Testis (tissue), 2 donors: ENCODE measurements around the gene MACROD2.

ENCODE experiments used
- POLR2A ChIP-seq: fragments of 450-650 bp; IDR thresholded peaks from one replicate; pipeline ENCODE4 v1.6.1; 2017; ENCODE audit warnings: antibody characterized with exemption, mild to moderate bottlenecking, moderate library complexity
- TF ChIP-seq, protein P1 (sequence below), 3 experiments: fragments of 450-650 bp in 2 of 3; fragments of 200-600 bp in 1 of 3; sonication (generic) in 1 of 3; IDR thresholded peaks; one replicate each; pipeline ENCODE4 v1.5.1; 2016 to 2019; ENCODE audit warnings: antibody characterized with exemption in 3 of 3, mild to moderate bottlenecking in 2 of 3, moderate library complexity in 1 of 3

DNA sequence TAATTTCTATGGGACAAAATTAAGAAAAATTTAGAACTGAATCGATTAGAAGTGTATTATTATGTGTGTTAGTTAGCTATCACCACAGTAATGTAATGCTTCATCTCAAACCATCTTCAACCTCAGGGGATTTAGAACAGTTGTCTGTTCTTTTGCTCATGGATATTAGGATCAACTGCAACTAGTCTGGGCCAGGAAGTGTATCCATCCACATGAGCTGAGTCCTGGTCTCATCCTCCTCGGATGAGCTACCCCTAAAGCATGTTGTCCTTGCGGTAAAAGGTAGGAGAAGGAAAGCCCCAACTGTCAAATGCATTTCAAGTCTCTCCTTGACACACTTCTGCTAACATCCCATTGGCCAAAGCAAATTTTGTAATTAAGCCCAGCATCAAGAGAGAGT lies 2040.3 kb downstream of the MACROD2 start:
- TF ChIP-seq POLR2A = no peak
- TF ChIP-seq, protein P1, sequence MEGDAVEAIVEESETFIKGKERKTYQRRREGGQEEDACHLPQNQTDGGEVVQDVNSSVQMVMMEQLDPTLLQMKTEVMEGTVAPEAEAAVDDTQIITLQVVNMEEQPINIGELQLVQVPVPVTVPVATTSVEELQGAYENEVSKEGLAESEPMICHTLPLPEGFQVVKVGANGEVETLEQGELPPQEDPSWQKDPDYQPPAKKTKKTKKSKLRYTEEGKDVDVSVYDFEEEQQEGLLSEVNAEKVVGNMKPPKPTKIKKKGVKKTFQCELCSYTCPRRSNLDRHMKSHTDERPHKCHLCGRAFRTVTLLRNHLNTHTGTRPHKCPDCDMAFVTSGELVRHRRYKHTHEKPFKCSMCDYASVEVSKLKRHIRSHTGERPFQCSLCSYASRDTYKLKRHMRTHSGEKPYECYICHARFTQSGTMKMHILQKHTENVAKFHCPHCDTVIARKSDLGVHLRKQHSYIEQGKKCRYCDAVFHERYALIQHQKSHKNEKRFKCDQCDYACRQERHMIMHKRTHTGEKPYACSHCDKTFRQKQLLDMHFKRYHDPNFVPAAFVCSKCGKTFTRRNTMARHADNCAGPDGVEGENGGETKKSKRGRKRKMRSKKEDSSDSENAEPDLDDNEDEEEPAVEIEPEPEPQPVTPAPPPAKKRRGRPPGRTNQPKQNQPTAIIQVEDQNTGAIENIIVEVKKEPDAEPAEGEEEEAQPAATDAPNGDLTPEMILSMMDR (IDR thresholded peaks at IDR 0.05) = no peak
